Measurements from ENCODE around the gene CGA. TPM values are rescaled to one million over a fixed set of nuclear protein-coding genes. Genes with fewer than 3 reads are reported as not detected.

CGA gene
- total RNA-seq, 1 donor from 2014 or later: not detected

- H3K9me3 ChIP-seq (ENCODE audit: control insufficient read depth in 3 of 3, low read length in 3 of 3): no peaks in the 10 kb centered on the region
Observed at GRCh38 chr6:87070741-87071140, 24.2 kb downstream of the CGA start.

DNA sequence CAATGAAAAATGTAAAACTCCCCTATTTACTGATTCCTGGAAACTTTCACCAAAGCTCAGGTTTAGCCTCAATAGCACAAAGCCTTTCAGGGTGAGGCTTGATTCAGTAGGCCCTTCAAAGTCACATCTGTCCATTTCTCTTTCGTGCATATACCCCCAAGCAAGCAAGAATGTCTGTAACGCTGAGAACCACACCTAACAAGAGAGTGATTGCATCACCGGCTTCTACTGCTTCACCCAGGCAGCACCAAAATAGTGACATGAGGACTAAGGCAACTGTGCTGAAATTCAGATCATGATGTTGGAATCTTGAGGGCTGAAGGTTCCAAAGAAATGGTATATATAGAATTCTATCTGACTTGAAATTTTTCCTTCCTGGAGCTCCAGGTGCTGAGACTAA is 26.1 kb downstream of the CGA start:
- Histone ChIP-seq H3K27me3 (ENCODE audit: control insufficient read depth in 3 of 3, insufficient read depth in 3 of 3, low read length in 3 of 3) (peaks cover 0 to 5% (median 4%) of the 10 kb centered on the region in 3 donors), H3K4me1 (ENCODE audit: control insufficient read depth in 3 of 3, insufficient read depth in 3 of 3, low read length in 3 of 3) (no peaks in the 10 kb centered on the region), H3K36me3 (ENCODE audit: control insufficient read depth in 3 of 3, insufficient read depth in 3 of 3, low read length in 3 of 3) (no peaks in the 10 kb centered on the region), H3K27ac (ENCODE audit: low read depth, low read length) (no peak overlapping the region), H3K9me3 (ENCODE audit: control insufficient read depth in 3 of 3, low read length in 3 of 3) (no peaks in the 10 kb centered on the region), H3K9ac (ENCODE audit: low read depth in 1 of 3, low read length in 3 of 3) (no peak overlapping the region), H3K4me3 (ENCODE audit: low read length in 3 of 3) (no peak overlapping the region)

More at GRCh38 chr6:87070741-87071140, 24.2 kb downstream of the CGA start:
- Histone ChIP-seq H3K27ac (ENCODE audit: low read depth, low read length) (no peak overlapping the region), H3K9ac (ENCODE audit: low read depth in 1 of 3, low read length in 3 of 3) (no peak overlapping the region), H3K4me1 (ENCODE audit: control insufficient read depth in 3 of 3, insufficient read depth in 3 of 3, low read length in 3 of 3) (no peaks in the 10 kb centered on the region), H3K36me3 (ENCODE audit: control insufficient read depth in 3 of 3, insufficient read depth in 3 of 3, low read length in 3 of 3) (no peaks in the 10 kb centered on the region), H3K27me3 (ENCODE audit: control insufficient read depth in 3 of 3, insufficient read depth in 3 of 3, low read length in 3 of 3) (peaks cover 0 to 5% (median 4%) of the 10 kb centered on the region in 3 donors), H3K4me3 (ENCODE audit: low read length in 3 of 3) (no peak overlapping the region)

DNA sequence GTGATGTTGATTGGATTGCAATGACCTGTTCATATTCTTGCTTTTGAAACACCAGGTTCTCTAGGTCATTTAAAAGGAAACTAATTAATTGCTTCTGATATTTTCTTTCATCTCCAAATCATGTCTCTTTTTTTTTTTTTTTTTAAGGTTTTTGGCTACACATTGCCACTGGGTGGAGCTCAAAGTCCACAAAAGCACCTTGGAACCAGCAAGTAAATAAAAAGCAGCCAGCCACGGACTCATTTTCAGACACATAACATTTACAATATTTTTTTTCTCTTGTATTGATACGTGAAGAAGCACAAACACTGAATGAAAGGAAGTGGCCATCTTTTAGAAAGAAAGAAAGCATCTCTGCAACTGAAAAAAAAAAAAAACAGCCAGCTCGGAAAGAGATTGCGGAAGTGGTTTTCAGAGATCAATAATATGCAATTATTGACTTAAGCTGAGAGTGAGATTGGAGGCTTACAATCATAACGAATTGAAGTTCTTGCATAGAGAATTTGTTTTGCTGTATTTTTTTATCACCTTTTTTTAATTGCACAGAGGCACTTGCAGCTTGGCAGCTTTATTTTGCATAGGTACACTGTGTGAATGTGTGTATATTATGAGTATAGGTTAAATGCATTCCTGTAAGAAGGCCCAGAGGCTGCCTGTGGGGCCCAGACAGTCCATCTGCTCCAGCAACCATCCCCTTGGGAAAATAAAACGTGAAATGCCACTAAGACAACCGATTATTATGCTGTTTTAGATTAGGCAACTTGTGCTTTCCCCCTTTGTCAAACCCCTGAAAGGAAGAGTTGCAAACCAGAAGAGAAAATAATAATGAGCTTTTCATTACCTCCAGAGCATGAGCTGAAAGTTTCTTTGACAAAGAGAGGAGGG is 28.2 kb downstream of the CGA start:
- Histone ChIP-seq H3K27ac (ENCODE audit: low read depth, low read length) (no peak overlapping the region), H3K9ac (ENCODE audit: low read depth in 1 of 3, low read length in 3 of 3) (no peak overlapping the region), H3K9me3 (ENCODE audit: control insufficient read depth in 3 of 3, low read length in 3 of 3) (no peaks in the 10 kb centered on the region), H3K4me3 (ENCODE audit: low read length in 3 of 3) (no peak overlapping the region), H3K4me1 (ENCODE audit: control insufficient read depth in 3 of 3, insufficient read depth in 3 of 3, low read length in 3 of 3) (no peaks in the 10 kb centered on the region), H3K27me3 (ENCODE audit: control insufficient read depth in 3 of 3, insufficient read depth in 3 of 3, low read length in 3 of 3) (peaks cover 0 to 4% (median 3%) of the 10 kb centered on the region in 3 donors), H3K36me3 (ENCODE audit: control insufficient read depth in 3 of 3, insufficient read depth in 3 of 3, low read length in 3 of 3) (no peaks in the 10 kb centered on the region)

GRCh38 chr6:87065117-87065516 is 29.8 kb downstream of the CGA start:
- no peak overlapping the region for H3K4me3 ChIP-seq (ENCODE audit: low read length in 3 of 3)
- H3K4me1 ChIP-seq (ENCODE audit: control insufficient read depth in 3 of 3, insufficient read depth in 3 of 3, low read length in 3 of 3): no peaks in the 10 kb centered on the region
- no peaks in the 10 kb centered on the region for H3K9me3 ChIP-seq (ENCODE audit: control insufficient read depth in 3 of 3, low read length in 3 of 3)
- H3K9ac ChIP-seq (ENCODE audit: low read depth in 1 of 3, low read length in 3 of 3): no peak overlapping the region
- H3K36me3 ChIP-seq (ENCODE audit: control insufficient read depth in 3 of 3, insufficient read depth in 3 of 3, low read length in 3 of 3): no peaks in the 10 kb centered on the region
- no peak overlapping the region for H3K27ac ChIP-seq (ENCODE audit: low read depth, low read length)
- H3K27me3 ChIP-seq (ENCODE audit: control insufficient read depth in 3 of 3, insufficient read depth in 3 of 3, low read length in 3 of 3): peaks cover 0 to 5% (median 3%) of the 10 kb centered on the region in 3 donors

GRCh38 chr6:87059943-87060342 is 35.0 kb downstream of the CGA start:
- Histone ChIP-seq H3K36me3 (ENCODE audit: control insufficient read depth in 3 of 3, insufficient read depth in 3 of 3, low read length in 3 of 3) (no peaks in the 10 kb centered on the region), H3K9ac (ENCODE audit: low read depth in 1 of 3, low read length in 3 of 3) (no peak overlapping the region), H3K4me1 (ENCODE audit: control insufficient read depth in 3 of 3, insufficient read depth in 3 of 3, low read length in 3 of 3) (no peaks in the 10 kb centered on the region), H3K27ac (ENCODE audit: low read depth, low read length) (no peak overlapping the region), H3K9me3 (ENCODE audit: control insufficient read depth in 3 of 3, low read length in 3 of 3) (no peaks in the 10 kb centered on the region), H3K4me3 (ENCODE audit: low read length in 3 of 3) (no peak overlapping the region), H3K27me3 (ENCODE audit: control insufficient read depth in 3 of 3, insufficient read depth in 3 of 3, low read length in 3 of 3) (peaks cover 0 to 3% (median 0%) of the 10 kb centered on the region in 3 donors)

DNA sequence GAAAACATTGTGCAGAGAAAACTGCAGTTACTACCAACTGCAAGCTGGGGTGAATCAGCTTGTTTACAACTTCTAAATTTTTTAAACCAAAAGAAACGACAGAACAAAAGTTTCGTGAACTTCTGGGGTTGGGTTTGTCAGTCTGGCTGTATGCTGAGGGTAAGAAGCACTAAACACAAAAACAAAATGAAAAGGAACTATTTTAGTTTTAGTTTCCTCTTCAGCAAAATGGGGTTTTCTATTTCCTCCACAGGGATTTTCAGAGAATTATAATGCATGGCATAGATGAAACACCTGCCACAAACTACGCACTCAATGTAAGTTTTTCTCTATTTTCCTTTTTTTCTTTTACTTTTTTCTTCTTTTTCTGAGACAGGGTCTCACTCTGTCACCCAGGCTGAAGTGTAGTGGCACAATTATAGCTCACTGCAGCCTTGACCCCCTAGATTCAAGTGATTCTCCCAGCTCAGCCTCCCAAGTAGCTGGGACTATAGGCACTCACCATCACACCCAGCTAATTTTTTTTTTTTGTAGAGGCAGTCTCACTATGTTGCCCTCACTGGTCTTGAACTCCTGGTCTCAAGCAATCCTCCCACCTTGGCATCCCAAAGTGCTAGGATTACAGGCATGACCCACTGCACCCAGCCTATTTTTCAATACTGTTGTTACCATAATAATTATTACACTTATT is 40.6 kb downstream of the CGA start:
- no peaks in the 10 kb centered on the region for H3K27me3 ChIP-seq (ENCODE audit: control insufficient read depth in 3 of 3, insufficient read depth in 3 of 3, low read length in 3 of 3)
- no peaks in the 10 kb centered on the region for H3K4me1 ChIP-seq (ENCODE audit: control insufficient read depth in 3 of 3, insufficient read depth in 3 of 3, low read length in 3 of 3)
- H3K36me3 ChIP-seq (ENCODE audit: control insufficient read depth in 3 of 3, insufficient read depth in 3 of 3, low read length in 3 of 3): no peaks in the 10 kb centered on the region
- H3K4me3 ChIP-seq (ENCODE audit: low read length in 3 of 3): no peak overlapping the region
- no peak overlapping the region for H3K9ac ChIP-seq (ENCODE audit: low read depth in 1 of 3, low read length in 3 of 3)
- no peaks in the 10 kb centered on the region for H3K9me3 ChIP-seq (ENCODE audit: control insufficient read depth in 3 of 3, low read length in 3 of 3)
- H3K27ac ChIP-seq (ENCODE audit: low read depth, low read length): no peak overlapping the region

- H3K36me3 ChIP-seq (ENCODE audit: control insufficient read depth in 3 of 3, insufficient read depth in 3 of 3, low read length in 3 of 3): no peaks in the 10 kb centered on the region
- no peak overlapping the region for H3K9ac ChIP-seq (ENCODE audit: low read depth in 1 of 3, low read length in 3 of 3)
- H3K9me3 ChIP-seq (ENCODE audit: control insufficient read depth in 3 of 3, low read length in 3 of 3): no peaks in the 10 kb centered on the region
- no peaks in the 10 kb centered on the region for H3K4me1 ChIP-seq (ENCODE audit: control insufficient read depth in 3 of 3, insufficient read depth in 3 of 3, low read length in 3 of 3)
- no peak overlapping the region for H3K27ac ChIP-seq (ENCODE audit: low read depth, low read length)
- H3K4me3 ChIP-seq (ENCODE audit: low read length in 3 of 3): no peak overlapping the region
- no peaks in the 10 kb centered on the region for H3K27me3 ChIP-seq (ENCODE audit: control insufficient read depth in 3 of 3, insufficient read depth in 3 of 3, low read length in 3 of 3)
Observed at GRCh38 chr6:87053312-87053711, 41.6 kb downstream of the CGA start.

- Histone ChIP-seq H3K4me1 (ENCODE audit: control insufficient read depth in 3 of 3, insufficient read depth in 3 of 3, low read length in 3 of 3) (no peaks in the 10 kb centered on the region), H3K27ac (ENCODE audit: low read depth, low read length) (no peak overlapping the region)
Observed at GRCh38 chr6:87049779-87050178, 45.1 kb downstream of the CGA start.

DNA sequence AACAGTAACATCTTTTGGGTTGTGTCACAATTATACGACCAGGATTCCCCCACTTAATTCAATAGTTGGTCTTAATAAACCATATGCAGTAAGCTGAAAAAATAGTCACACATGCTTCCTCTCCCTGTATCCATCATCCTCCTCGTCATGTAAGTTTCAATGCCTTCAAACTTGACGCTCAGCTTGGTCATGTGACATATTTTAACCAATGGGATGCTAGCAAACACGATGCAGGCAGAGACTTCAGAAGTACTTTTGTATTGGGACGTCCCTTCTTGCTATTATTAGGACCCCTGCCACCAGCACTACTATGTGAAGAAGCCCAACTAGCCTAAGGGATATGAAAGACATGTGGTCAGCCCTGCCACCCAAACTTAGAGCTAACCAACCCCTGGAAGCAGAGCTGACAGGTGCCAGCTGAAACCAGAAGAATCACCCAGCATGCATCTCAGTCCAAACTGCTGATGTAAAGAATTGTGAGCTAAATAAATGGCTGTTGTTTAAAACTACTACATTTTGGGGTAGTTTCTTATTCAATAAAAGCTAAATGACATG is 49.3 kb downstream of the CGA start:
- Histone ChIP-seq H3K36me3 (ENCODE audit: control insufficient read depth in 3 of 3, insufficient read depth in 3 of 3, low read length in 3 of 3) (no peaks in the 10 kb centered on the region), H3K4me3 (ENCODE audit: low read length in 3 of 3) (no peak overlapping the region), H3K9ac (ENCODE audit: low read depth in 1 of 3, low read length in 3 of 3) (no peak overlapping the region), H3K9me3 (ENCODE audit: control insufficient read depth in 3 of 3, low read length in 3 of 3) (no peaks in the 10 kb centered on the region), H3K4me1 (ENCODE audit: control insufficient read depth in 3 of 3, insufficient read depth in 3 of 3, low read length in 3 of 3) (no peaks in the 10 kb centered on the region), H3K27ac (ENCODE audit: low read depth, low read length) (no peak overlapping the region), H3K27me3 (ENCODE audit: control insufficient read depth in 3 of 3, insufficient read depth in 3 of 3, low read length in 3 of 3) (no peaks in the 10 kb centered on the region)

More at GRCh38 chr6:87049779-87050178, 45.1 kb downstream of the CGA start:
- Histone ChIP-seq H3K9me3 (ENCODE audit: control insufficient read depth in 3 of 3, low read length in 3 of 3) (no peaks in the 10 kb centered on the region), H3K9ac (ENCODE audit: low read depth in 1 of 3, low read length in 3 of 3) (no peak overlapping the region), H3K36me3 (ENCODE audit: control insufficient read depth in 3 of 3, insufficient read depth in 3 of 3, low read length in 3 of 3) (no peaks in the 10 kb centered on the region), H3K27me3 (ENCODE audit: control insufficient read depth in 3 of 3, insufficient read depth in 3 of 3, low read length in 3 of 3) (no peaks in the 10 kb centered on the region), H3K4me3 (ENCODE audit: low read length in 3 of 3) (no peak overlapping the region)

GRCh38 chr6:87040729-87041128 is 54.2 kb downstream of the CGA start:
- no peaks in the 10 kb centered on the region for H3K27me3 ChIP-seq (ENCODE audit: control insufficient read depth in 3 of 3, insufficient read depth in 3 of 3, low read length in 3 of 3)
- no peaks in the 10 kb centered on the region for H3K4me1 ChIP-seq (ENCODE audit: control insufficient read depth in 3 of 3, insufficient read depth in 3 of 3, low read length in 3 of 3)
- no peaks in the 10 kb centered on the region for H3K9me3 ChIP-seq (ENCODE audit: control insufficient read depth in 3 of 3, low read length in 3 of 3)
- no peak overlapping the region for H3K4me3 ChIP-seq (ENCODE audit: low read length in 3 of 3)
- no peaks in the 10 kb centered on the region for H3K36me3 ChIP-seq (ENCODE audit: control insufficient read depth in 3 of 3, insufficient read depth in 3 of 3, low read length in 3 of 3)
- H3K9ac ChIP-seq (ENCODE audit: low read depth in 1 of 3, low read length in 3 of 3): no peak overlapping the region
- no peak overlapping the region for H3K27ac ChIP-seq (ENCODE audit: low read depth, low read length)
